HepG2 (cell line): ENCODE measurements around the gene AEBP1. TPM values are rescaled to one million over a fixed set of nuclear protein-coding genes. Genes with fewer than 3 reads are reported as not detected.

Source experiments
- CBX2 ChIP-seq, 2 experiments: fragments of 200-600 bp in 1 of 2; sonication (generic); formaldehyde crosslinking in 1 of 2; IDR thresholded peaks; 2 replicates each; pipeline versions ENCODE4 v1.7.0 to v1.8.1; 2018 to 2022; ENCODE audit warnings: low read depth in 2 of 2, low read length in 1 of 2, mild to moderate bottlenecking in 1 of 2, missing genetic modification reagents in 1 of 2
- DMAP1 ChIP-seq: IDR thresholded peaks from 2 replicates; pipeline ENCODE4 v1.6.1; 2016
- ETV5 ChIP-seq: IDR thresholded peaks from 2 replicates; pipeline ENCODE4 v1.6.1; 2018; ENCODE audit warnings: missing biosample characterization, missing genetic modification reagents, inconsistent platforms, borderline replicate concordance
- HIC2 ChIP-seq: sonication (generic); formaldehyde crosslinking; IDR thresholded peaks from 2 replicates; pipeline ENCODE4 v1.9.0; 2022; ENCODE audit warnings: low read depth, missing genetic modification reagents
- HNF1B ChIP-seq: sonication (generic); formaldehyde crosslinking; IDR thresholded peaks from 2 replicates; pipeline ENCODE4 v1.5.1; 2020; ENCODE audit warnings: mild to moderate bottlenecking, moderate library complexity, missing genetic modification reagents
- NBN ChIP-seq: fragments of 450-650 bp; conservative IDR thresholded peaks from 2 replicates; pipeline ENCODE4 v1.6.1; 2017
- NFIC ChIP-seq: IDR thresholded peaks from 2 replicates; pipeline ENCODE4 v1.6.1; 2012; ENCODE audit warnings: mild to moderate bottlenecking, low read length, inconsistent platforms
- PHF8 ChIP-seq: sonication (generic); formaldehyde crosslinking; IDR thresholded peaks from 2 replicates; pipeline ENCODE4 v1.5.0; 2020; ENCODE audit warnings: missing genetic modification reagents
- RFX5 ChIP-seq: IDR thresholded peaks from 2 replicates; pipeline ENCODE4 v1.6.1; 2011; ENCODE audit warnings: low read depth, low read length, improper control_type of control experiment
- SOX13 ChIP-seq, 3 experiments: fragments of 450-650 bp in 1 of 3; sonication (generic) in 1 of 3; formaldehyde crosslinking in 1 of 3; IDR thresholded peaks in 2 of 3; conservative IDR thresholded peaks in 1 of 3; 2 replicates each; pipeline versions ENCODE4 v1.5.0 to v1.6.1; 2016 to 2020; ENCODE audit warnings: antibody characterized with exemption in 1 of 3, mild to moderate bottlenecking in 1 of 3, missing compliant biosample characterization in 1 of 3, missing genetic modification reagents in 1 of 3, moderate library complexity in 1 of 3
- SP4 ChIP-seq: sonication (generic); formaldehyde crosslinking; IDR thresholded peaks from 2 replicates; pipeline ENCODE4 v1.8.1; 2023; ENCODE audit warnings: mild to moderate bottlenecking, missing genetic modification reagents
- ZBTB3 ChIP-seq: sonication (generic); formaldehyde crosslinking; IDR thresholded peaks from 2 replicates; pipeline ENCODE4 v1.4.0; 2020; ENCODE audit warnings: low read depth, mild to moderate bottlenecking, moderate library complexity, missing genetic modification reagents, borderline replicate concordance
- ZHX2 ChIP-seq, 2 experiments: sonication (generic) in 1 of 2; formaldehyde crosslinking in 1 of 2; IDR thresholded peaks; 2 replicates each; pipeline versions ENCODE4 v1.6.1 to v1.9.0; 2014 to 2022; ENCODE audit warnings: antibody characterized with exemption in 1 of 2, borderline replicate concordance in 1 of 2, inconsistent platforms in 1 of 2, low read depth in 1 of 2, missing genetic modification reagents in 1 of 2
- ZNF230 ChIP-seq: sonication (generic); formaldehyde crosslinking; IDR thresholded peaks from 2 replicates; pipeline ENCODE4 v1.4.0; 2020; ENCODE audit warnings: mild to moderate bottlenecking, missing genetic modification reagents
- ZNF234 ChIP-seq: sonication (generic); formaldehyde crosslinking; conservative IDR thresholded peaks from 2 replicates; pipeline ENCODE4 v1.5.1; 2020; ENCODE audit warnings: mild to moderate bottlenecking, missing genetic modification reagents
- ZNF33A ChIP-seq: sonication (generic); formaldehyde crosslinking; IDR thresholded peaks from 2 replicates; pipeline ENCODE4 v1.5.1; 2020; ENCODE audit warnings: missing genetic modification reagents, mild to moderate bottlenecking, moderate library complexity, borderline replicate concordance
- ZNF569 ChIP-seq: sonication (generic); formaldehyde crosslinking; IDR thresholded peaks from 2 replicates; pipeline ENCODE4 v1.5.0; 2020; ENCODE audit warnings: mild to moderate bottlenecking, missing genetic modification reagents, moderate library complexity, borderline replicate concordance
- ZNF607 ChIP-seq: sonication (generic); formaldehyde crosslinking; IDR thresholded peaks from 2 replicates; pipeline ENCODE4 v1.5.1; 2020; ENCODE audit warnings: missing genetic modification reagents, mild to moderate bottlenecking, borderline replicate concordance
- polyA plus RNA-seq, 8 experiments: library from polyadenylated mRNA; depleted of rRNA in 3 of 8; stranded (reverse) in 7 of 8; unstranded in 1 of 8; fragments of >200 nt; fragmentation: Illumina TruSeq in 4 of 8; extraction: Trizol in 4 of 8; gene quantifications; 2 replicates each; pipeline versions ENCODE4 v1.2.1 to v1.2.3, GENCODE V29; 2011 to 2016; ENCODE audit warnings: low read depth in 4 of 8, missing spikeins in 1 of 8, mixed read lengths in 1 of 8; ENCODE audit not compliant: insufficient read depth in 1 of 8
- total RNA-seq, 5 experiments: library from RNA; depleted of rRNA; stranded (reverse); fragments of >200 nt; fragmentation: Illumina TruSeq; extraction: Trizol; gene quantifications; 2 replicates each; pipeline ENCODE4 v1.2.3, GENCODE V29; 2016; ENCODE audit warnings: low read depth in 1 of 5

AEBP1 gene
- total and polyA plus RNA-seq, 2 of the 13 experiments (the other 11 are each of a cell fraction or from before 2014, with no cell fraction given), result 0.22 to 0.55 TPM

- TF ChIP-seq HNF1B (CRISPR knock-in tag) (0 out of 2 replicates have a peak, but pooled peaks have one; percentile 48), ZNF33A (0 out of 2 replicates have a peak, but pooled peaks have one; percentile 28), ETV5 (CRISPR knock-in tag) (peak; percentile 19; the same call in 1 of the 2 replicates), ZNF569 (CRISPR knock-in tag) (no peak), DMAP1 (CRISPR knock-in tag) (0 out of 2 replicates have a peak, but pooled peaks have one; percentile 5), RFX5 (no peak), NBN (no peak), SOX13 (IDR thresholded peaks at IDR 0.05) (peak; percentile 34; the same call in 1 of the 2 replicates), SOX13 (CRISPR knock-in tag; conservative IDR thresholded peaks at IDR 0.05 in 1 of 2, IDR thresholded peaks at IDR 0.05 in 1 of 2) (peak in 1 of 2 experiments; percentile 57; a peak in 1 of 4 replicates), ZNF230 (0 out of 2 replicates have a peak, but pooled peaks have one; percentile 76), NFIC (no peak), SP4 (CRISPR knock-in tag) (peak; percentile 35; the same call in 1 of the 2 replicates), ZNF234 (CRISPR knock-in tag) (no peak), CBX2 (IDR thresholded peaks at IDR 0.05; ENCODE audit: low read depth, low read length) (no peak), CBX2 (CRISPR knock-in tag; IDR thresholded peaks at IDR 0.05; ENCODE audit: low read depth) (no peak), PHF8 (no peak), ZHX2 (IDR thresholded peaks at IDR 0.05; ENCODE audit: low read depth) (no peak), ZHX2 (CRISPR knock-in tag; IDR thresholded peaks at IDR 0.05; ENCODE audit: borderline replicate concordance) (no peak), ZBTB3 (CRISPR knock-in tag) (no peak), ZNF607 (CRISPR knock-in tag) (0 out of 2 replicates have a peak, but pooled peaks have one; percentile 1), HIC2 (CRISPR knock-in tag) (no peak)
Measured at GRCh38 chr7:44071726-44072363, 32.3 kb upstream of the AEBP1 start (continued).
